Neural cell (in vitro differentiated cells): ENCODE measurements around the gene CHRD.

Experiments
- CTCF ChIP-seq: fragments of 450-650 bp; IDR thresholded peaks from 2 replicates; pipeline ENCODE4 v1.5.1; 2014; ENCODE audit warnings: antibody characterized with exemption, mild to moderate bottlenecking, moderate library complexity; ENCODE audit not compliant: poor library complexity, severe bottlenecking
- EZH2 ChIP-seq: fragments of 200-600, 300-800 bp; shearing (Covaris generic), sonication (generic); IDR thresholded peaks from 2 replicates; pipeline ENCODE4 v1.6.1; 2014; ENCODE audit warnings: antibody characterized with exemption, low read length, borderline replicate concordance, mild to moderate bottlenecking; ENCODE audit not compliant: insufficient read depth, poor library complexity, severe bottlenecking
- MXI1 ChIP-seq: fragments of 450-650 bp; conservative IDR thresholded peaks from 2 replicates; pipeline ENCODE4 v1.6.1; 2014; ENCODE audit warnings: antibody characterized with exemption, mild to moderate bottlenecking; ENCODE audit not compliant: poor library complexity, severe bottlenecking
- POLR2AphosphoS5 ChIP-seq: IDR thresholded peaks from 2 replicates; pipeline ENCODE4 v1.6.1; 2012
- TAF1 ChIP-seq: IDR thresholded peaks from 2 replicates; pipeline ENCODE4 v1.6.1; 2012; ENCODE audit warnings: low read depth

- TF ChIP-seq CTCF (peak; percentile 76), POLR2AphosphoS5 (peak; percentile 74), MXI1 (peak; percentile 67), EZH2 (no peak), TAF1 (peak; percentile 82)
Observed at GRCh38 chr3:184362668-184363546, 16.9 kb upstream of the CHRD start.
